ENCODE measurements around the gene IBA57. TPM values are rescaled to one million over a fixed set of nuclear protein-coding genes. Genes with fewer than 3 reads are reported as not detected.

IBA57 gene
- total and polyA plus RNA-seq, 2 of the 8 experiments (the other 6 are each of a cell fraction or from before 2014, with no cell fraction given): 2.6 to 5.9 TPM

GRCh38 chr1:228117335-228117734 lies 48.3 kb upstream of the IBA57 start:
- Histone ChIP-seq H2BK120ac (replicated peaks; ENCODE audit: low read depth, low read length) (no peak overlapping the region), H3K4me3 (ENCODE audit: extremely low read depth in 1 of 4, insufficient read depth in 2 of 4, low read depth in 3 of 4, low read length in 4 of 4) (no peak overlapping the region), H4K20me1 (replicated peaks in 1 of 2; ENCODE audit: control insufficient read depth in 1 of 2, insufficient read depth in 2 of 2, low read length in 2 of 2) (no peaks in the 10 kb centered on the region), H3K27me3 (replicated peaks in 1 of 4; ENCODE audit: control insufficient read depth in 3 of 4, extremely low read depth in 1 of 4, insufficient read depth in 3 of 4, low read length in 3 of 4) (no peaks in the 10 kb centered on the region; a peak in 1 of 7 replicates), H2AFZ (ENCODE audit: low read length) (no peak overlapping the region), H3K14ac (ENCODE audit: insufficient read length) (no peak overlapping the region), H2BK15ac (ENCODE audit: low read length) (no peak overlapping the region), H3K23ac (ENCODE audit: insufficient read length) (no peak overlapping the region), H4K5ac (ENCODE audit: insufficient read length, low read depth, low read length) (no peak overlapping the region), H3K4ac (replicated peaks; ENCODE audit: insufficient read length, low read depth, low read length) (no peak overlapping the region), H3K56ac (replicated peaks; ENCODE audit: insufficient read length, low read depth, low read length) (no peak overlapping the region), H2BK5ac (ENCODE audit: low read depth, low read length) (no peak overlapping the region), H3K36me3 (ENCODE audit: control insufficient read depth in 2 of 4, insufficient read depth in 4 of 4, low read length in 3 of 4) (no peaks in the 10 kb centered on the region), H3K18ac (ENCODE audit: extremely low read depth, low read length) (no peak overlapping the region), H3K23me2 (ENCODE audit: low read depth, low read length) (no peaks in the 10 kb centered on the region), H4K91ac (replicated peaks; ENCODE audit: insufficient read length, low read length) (no peak overlapping the region), H2AK5ac (ENCODE audit: low read depth, low read length) (no peak overlapping the region), H3K79me1 (ENCODE audit: low read depth, low read length) (no peaks in the 10 kb centered on the region), H2BK12ac (ENCODE audit: low read depth, low read length) (no peak overlapping the region), H4K8ac (ENCODE audit: extremely low read depth, insufficient read depth, low read length) (no peak overlapping the region), H3K9me3 (ENCODE audit: insufficient read depth in 2 of 2, low read depth in 1 of 2, low read length in 1 of 2) (peaks cover 19 to 20% of the 10 kb centered on the region in 2 experiments), H3K4me2 (ENCODE audit: insufficient read depth in 1 of 2, low read depth in 2 of 2, low read length in 2 of 2) (no peak overlapping the region), H2BK20ac (ENCODE audit: low read length) (no peak overlapping the region), H3K27ac (ENCODE audit: low read depth, low read length) (no peak overlapping the region), H3K79me2 (ENCODE audit: control insufficient read depth in 1 of 2, insufficient read depth in 2 of 2, low read length in 2 of 2) (no peaks in the 10 kb centered on the region), H3K4me1 (replicated peaks in 1 of 4; ENCODE audit: control insufficient read depth in 3 of 4, insufficient read depth in 4 of 4, low read length in 3 of 4) (no peaks in the 10 kb centered on the region), H3K9ac (replicated peaks in 1 of 4; ENCODE audit: extremely low read depth in 1 of 4, low read depth in 3 of 4, low read length in 3 of 4) (no peak overlapping the region)
- ChIA-PET POLR2A (ENCODE audit: partially characterized antibody) (no interaction called here), CTCF (ENCODE audit: partially characterized antibody) (no interaction called here)
- FAIRE-seq (no peak), DNase-seq (ENCODE audit: low read depth in 1 of 2, low spot score in 2 of 2) (no peak)
- no peak for TF ChIP-seq HDAC6 (IDR thresholded peaks at IDR 0.05; ENCODE audit: low read depth, low read length)
- TF ChIP-seq KDM5A (IDR thresholded peaks at IDR 0.05; ENCODE audit: low read length): no peak
- TF ChIP-seq CEBPB (IDR thresholded peaks at IDR 0.05; ENCODE audit: low read depth, low read length): no peak
- no peak for TF ChIP-seq SIN3A (conservative IDR thresholded peaks at IDR 0.05 in 1 of 2, IDR thresholded peaks at IDR 0.05 in 1 of 2; ENCODE audit: low read depth in 1 of 2, low read length in 2 of 2)
- no peak for TF ChIP-seq JUN (IDR thresholded peaks at IDR 0.05; ENCODE audit: low read depth, low read length)
- TF ChIP-seq EGR1 (IDR thresholded peaks at IDR 0.05; ENCODE audit: borderline replicate concordance, low read depth, low read length): no peak
- no peak for TF ChIP-seq NRF1 (IDR thresholded peaks at IDR 0.05; ENCODE audit: low read depth, low read length)
- TF ChIP-seq TEAD4 (IDR thresholded peaks at IDR 0.05; ENCODE audit: low read depth, low read length): no peak
- TF ChIP-seq TAF7 (optimal IDR thresholded peaks at IDR 0.05; ENCODE audit: borderline replicate concordance, low read depth, low read length): no peak
- TF ChIP-seq PHF8 (conservative IDR thresholded peaks at IDR 0.05; ENCODE audit: low read depth, low read length): no peak
- TF ChIP-seq BACH1 (IDR thresholded peaks at IDR 0.05; ENCODE audit: low read length): no peak
- no peak for TF ChIP-seq SUZ12 (IDR thresholded peaks at IDR 0.05; ENCODE audit: low read length)
- no peak for TF ChIP-seq POLR2A (IDR thresholded peaks at IDR 0.05; ENCODE audit: control extremely low read depth in 1 of 2, low read depth in 2 of 2, low read length in 2 of 2)
- no peak for TF ChIP-seq FOSL1 (IDR thresholded peaks at IDR 0.05; ENCODE audit: insufficient read depth, low read depth, low read length)
- 92% methylated on average over 4 of the region's 4 CpGs; no CpG with 5 or more reads in 1 of the 2 experiments for WGBS, 2 experiments (ENCODE audit: extremely low coverage in 1 of 2, insufficient coverage in 1 of 2, insufficient read length in 1 of 2, insufficient replicate concordance in 2 of 2, low coverage in 1 of 2, low lambda C conversion rate in 2 of 2, missing lambda C conversion rate in 1 of 2)
